Left kidney (tissue), 8 donors: ENCODE data around the gene BTAF1. TPM values are rescaled to one million over a fixed set of nuclear protein-coding genes. Genes with fewer than 3 reads are reported as not detected.
A peak's percentile ranks its signal among the peaks of the same experiment; 100 is the strongest.
"Not testable (repeated sequence)": the region's sequence is repeated elsewhere in the genome, so short reads cannot be mapped to it uniquely, and the experiment has no call there.

Experiments
- DNase-seq: peaks from one replicate; pipeline ENCODE4 v3.0.0-alpha.2; 2013
- long read RNA-seq, 8 donors: transcript quantifications; one replicate each; lab custom pipeline, GENCODE V29; 2026
- polyA plus RNA-seq: library from polyadenylated mRNA; unstranded; fragments of 120-200 nt; gene quantifications from one replicate; pipeline ENCODE4 v1.2.1, GENCODE V29; 2013; ENCODE audit not compliant: insufficient read length

Gene BTAF1
- polyA plus RNA-seq: 62.1 TPM
- long read RNA-seq, donor 1, full-length matches to known transcripts: 1 of 1 reads
- long read RNA-seq, donor 1, partial matches to known transcripts: 0 of 1 reads
- long read RNA-seq, donor 1, other reads (novel, unspliced or antisense): 0 of 1 reads
- long read RNA-seq, donor 2, full-length matches to known transcripts: 2 of 2 reads
- long read RNA-seq, donor 2, partial matches to known transcripts: 0 of 2 reads
- long read RNA-seq, donor 2, other reads (novel, unspliced or antisense): 0 of 2 reads
- long read RNA-seq, donor 3, full-length matches to known transcripts: 1 of 1 reads
- long read RNA-seq, donor 3, partial matches to known transcripts: 0 of 1 reads
- long read RNA-seq, donor 3, other reads (novel, unspliced or antisense): 0 of 1 reads
- long read RNA-seq, donor 4: 0 reads
- long read RNA-seq, donor 5, full-length matches to known transcripts: 1 of 13 reads
- long read RNA-seq, donor 5, partial matches to known transcripts: 12 of 13 reads
- long read RNA-seq, donor 5, other reads (novel, unspliced or antisense): 0 of 13 reads
- long read RNA-seq, donor 6: 0 reads
- long read RNA-seq, donor 7, partial matches to known transcripts: 15 of 15 reads
- long read RNA-seq, donor 7, other reads (novel, unspliced or antisense): 0 of 15 reads
- long read RNA-seq, donor 8, partial matches to known transcripts: 7 of 7 reads
- long read RNA-seq, donor 8, other reads (novel, unspliced or antisense): 0 of 7 reads

- peak; percentile 95 for DNase-seq
Measured at GRCh38 chr10:91923371-91924211, at the start of gene BTAF1. BTAF1 (plus strand) TSS chr10:91923770; CDS start chr10:91924077, 307 bp downstream.

- no peak for DNase-seq
Measured at GRCh38 chr10:91875156-91875555, 48.4 kb upstream of the BTAF1 start.

GRCh38 chr10:91875779-91876178 is 47.8 kb upstream of the BTAF1 start:
- DNase-seq: no peak

- no peak for DNase-seq
Measured at GRCh38 chr10:91879515-91880170, 43.9 kb upstream of the BTAF1 start.

GRCh38 chr10:91880310-91880709 is 43.3 kb upstream of the BTAF1 start:
- DNase-seq: no peak

GRCh38 chr10:91883549-91884444 is 39.8 kb upstream of the BTAF1 start:
- peak; percentile 53 for DNase-seq

GRCh38 chr10:91884536-91884935 is 39.0 kb upstream of the BTAF1 start:
- no peak for DNase-seq

- no peak for DNase-seq
Measured at GRCh38 chr10:91885362-91886079, 38.0 kb upstream of the BTAF1 start.

GRCh38 chr10:91886954-91887271 is 36.7 kb upstream of the BTAF1 start:
- DNase-seq: no peak

- DNase-seq: peak; percentile 66
Measured at GRCh38 chr10:91887272-91888076, 36.1 kb upstream of the BTAF1 start.

- DNase-seq: no peak
Measured at GRCh38 chr10:91891125-91892001, 32.2 kb upstream of the BTAF1 start.

- no peak for DNase-seq
Measured at GRCh38 chr10:91893051-91893450, 30.5 kb upstream of the BTAF1 start.

- not testable (repeated sequence) for DNase-seq
Measured at GRCh38 chr10:91894261-91894685, 29.3 kb upstream of the BTAF1 start.

GRCh38 chr10:91896212-91896756 is 27.3 kb upstream of the BTAF1 start:
- DNase-seq: no peak

- DNase-seq: no peak
Measured at GRCh38 chr10:91897421-91897820, 26.1 kb upstream of the BTAF1 start.

- no peak for DNase-seq
Measured at GRCh38 chr10:91901784-91902677, 21.5 kb upstream of the BTAF1 start.
